Measurements from ENCODE around the gene WSB1.

Gene WSB1

DNA sequence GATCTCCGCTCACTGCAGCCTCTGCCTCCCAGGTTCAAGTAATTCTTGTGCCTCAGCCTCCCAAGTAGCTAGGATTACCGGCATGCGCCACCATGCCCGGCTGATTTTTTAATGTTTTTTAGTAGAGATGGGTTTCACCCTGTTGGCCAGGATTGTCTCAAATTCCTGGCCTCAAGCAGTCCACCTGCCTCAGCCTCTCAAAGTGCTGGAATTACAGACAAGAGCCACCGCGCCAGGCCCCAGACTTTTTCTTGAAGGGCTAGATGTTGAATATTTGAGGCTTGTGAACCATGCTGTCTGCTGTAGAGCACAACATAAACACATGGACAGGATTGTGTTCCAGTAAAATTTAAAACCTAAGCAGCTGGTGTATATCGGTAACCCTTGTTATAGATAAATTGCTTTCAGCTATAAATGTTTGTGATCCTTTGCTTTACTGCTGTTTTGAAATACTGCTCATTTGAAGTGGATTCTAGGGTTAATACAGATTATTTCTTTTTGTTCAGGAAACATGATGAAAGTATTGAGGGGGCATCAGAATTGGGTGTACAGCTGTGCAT, 12.4 kb downstream of the WSB1 start:
- H3K36me3 ChIP-seq (ENCODE audit: control insufficient read depth, low read length): peaks cover 90% of the 10 kb centered on the region
- no peak overlapping the region for H3K4me2 ChIP-seq (ENCODE audit: low read length)
- H3K9me3 ChIP-seq (ENCODE audit: control insufficient read depth, insufficient read depth, low read length): no peaks in the 10 kb centered on the region
- peaks cover 5% of the 10 kb centered on the region; the same call in 1 of the 2 replicates for H3F3A ChIP-seq (ENCODE audit: control insufficient read depth, insufficient read depth)
- H3K9me2 ChIP-seq (replicated peaks; ENCODE audit: control insufficient read depth, low read length): no peaks in the 10 kb centered on the region
- peaks cover 4% of the 10 kb centered on the region for H4K20me1 ChIP-seq (ENCODE audit: control insufficient read depth, insufficient read depth, low read depth, low read length)
- no peaks in the 10 kb centered on the region for H3K4me1 ChIP-seq (ENCODE audit: control insufficient read depth, low read length)
- H3K27me3 ChIP-seq (ENCODE audit: control insufficient read depth, low read length): no peaks in the 10 kb centered on the region
- no peak overlapping the region for H3K27ac ChIP-seq (ENCODE audit: low read depth, low read length)
- no peak for TF ChIP-seq EZH2phosphoT487 (IDR thresholded peaks at IDR 0.05; ENCODE audit: borderline replicate concordance, low read length)
- TF ChIP-seq, protein P1, sequence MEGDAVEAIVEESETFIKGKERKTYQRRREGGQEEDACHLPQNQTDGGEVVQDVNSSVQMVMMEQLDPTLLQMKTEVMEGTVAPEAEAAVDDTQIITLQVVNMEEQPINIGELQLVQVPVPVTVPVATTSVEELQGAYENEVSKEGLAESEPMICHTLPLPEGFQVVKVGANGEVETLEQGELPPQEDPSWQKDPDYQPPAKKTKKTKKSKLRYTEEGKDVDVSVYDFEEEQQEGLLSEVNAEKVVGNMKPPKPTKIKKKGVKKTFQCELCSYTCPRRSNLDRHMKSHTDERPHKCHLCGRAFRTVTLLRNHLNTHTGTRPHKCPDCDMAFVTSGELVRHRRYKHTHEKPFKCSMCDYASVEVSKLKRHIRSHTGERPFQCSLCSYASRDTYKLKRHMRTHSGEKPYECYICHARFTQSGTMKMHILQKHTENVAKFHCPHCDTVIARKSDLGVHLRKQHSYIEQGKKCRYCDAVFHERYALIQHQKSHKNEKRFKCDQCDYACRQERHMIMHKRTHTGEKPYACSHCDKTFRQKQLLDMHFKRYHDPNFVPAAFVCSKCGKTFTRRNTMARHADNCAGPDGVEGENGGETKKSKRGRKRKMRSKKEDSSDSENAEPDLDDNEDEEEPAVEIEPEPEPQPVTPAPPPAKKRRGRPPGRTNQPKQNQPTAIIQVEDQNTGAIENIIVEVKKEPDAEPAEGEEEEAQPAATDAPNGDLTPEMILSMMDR (IDR thresholded peaks at IDR 0.05; ENCODE audit: low read depth, low read length, poor library complexity, severe bottlenecking): no peak
- H3K4me3 ChIP-seq (ENCODE audit: low read length): no peak overlapping the region
- H3K79me2 ChIP-seq (ENCODE audit: control insufficient read depth, low read length): peaks cover 45% of the 10 kb centered on the region

- no peak overlapping the region for H3K4me2 ChIP-seq (ENCODE audit: low read length)
- H3F3A ChIP-seq (ENCODE audit: control insufficient read depth, insufficient read depth): no peaks in the 10 kb centered on the region; the same call in 1 of the 2 replicates
- no peaks in the 10 kb centered on the region for H3K27me3 ChIP-seq (ENCODE audit: control insufficient read depth, low read length)
- H3K4me1 ChIP-seq (ENCODE audit: control insufficient read depth, low read length): no peaks in the 10 kb centered on the region
- H3K4me3 ChIP-seq (ENCODE audit: low read length): no peak overlapping the region
- no peak overlapping the region for H3K27ac ChIP-seq (ENCODE audit: low read depth, low read length)
- TF ChIP-seq, protein P1 (IDR thresholded peaks at IDR 0.05; ENCODE audit: low read depth, low read length, poor library complexity, severe bottlenecking): no peak
- no peak for TF ChIP-seq EZH2phosphoT487 (IDR thresholded peaks at IDR 0.05; ENCODE audit: borderline replicate concordance, low read length)
- H3K79me2 ChIP-seq (ENCODE audit: control insufficient read depth, low read length): peaks cover 8% of the 10 kb centered on the region
- peaks cover 94% of the 10 kb centered on the region for H3K36me3 ChIP-seq (ENCODE audit: control insufficient read depth, low read length)
- H3K9me2 ChIP-seq (replicated peaks; ENCODE audit: control insufficient read depth, low read length): no peaks in the 10 kb centered on the region
- H4K20me1 ChIP-seq (ENCODE audit: control insufficient read depth, insufficient read depth, low read depth, low read length): no peaks in the 10 kb centered on the region
- no peaks in the 10 kb centered on the region for H3K9me3 ChIP-seq (ENCODE audit: control insufficient read depth, insufficient read depth, low read length)
These were observed 16.7 kb downstream of the WSB1 start for GRCh38 chr17:27310565-27311110.

DNA sequence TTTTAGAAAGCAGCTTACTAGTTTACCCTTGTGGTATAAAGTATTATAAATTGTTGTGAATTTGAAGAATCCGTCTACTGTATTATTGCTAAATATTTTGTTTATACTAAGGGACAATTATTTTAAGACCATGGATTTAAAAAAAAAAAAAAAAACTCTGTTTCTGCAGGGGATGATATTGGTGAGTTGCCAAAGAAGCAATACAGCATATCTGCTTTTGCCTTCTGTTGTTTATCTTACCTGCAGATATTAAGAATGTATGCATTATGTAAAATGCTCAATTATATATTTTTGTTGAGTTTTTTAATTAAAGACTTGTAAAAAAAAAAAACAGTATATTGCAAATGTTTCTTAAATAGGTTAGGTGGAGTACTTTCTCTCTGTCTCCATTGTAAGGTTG, 19.4 kb downstream of the WSB1 start:
- TF ChIP-seq EZH2phosphoT487 (IDR thresholded peaks at IDR 0.05; ENCODE audit: borderline replicate concordance, low read length): no peak
- TF ChIP-seq, protein P1 (IDR thresholded peaks at IDR 0.05; ENCODE audit: low read depth, low read length, poor library complexity, severe bottlenecking): no peak
- no peaks in the 10 kb centered on the region for H3K9me3 ChIP-seq (ENCODE audit: control insufficient read depth, insufficient read depth, low read length)
- H3K27ac ChIP-seq (ENCODE audit: low read depth, low read length): no peak overlapping the region
- H4K20me1 ChIP-seq (ENCODE audit: control insufficient read depth, insufficient read depth, low read depth, low read length): no peaks in the 10 kb centered on the region
- peaks cover 81% of the 10 kb centered on the region for H3K36me3 ChIP-seq (ENCODE audit: control insufficient read depth, low read length)
- no peaks in the 10 kb centered on the region for H3K79me2 ChIP-seq (ENCODE audit: control insufficient read depth, low read length)
- H3K4me1 ChIP-seq (ENCODE audit: control insufficient read depth, low read length): no peaks in the 10 kb centered on the region
- no peaks in the 10 kb centered on the region for H3K9me2 ChIP-seq (replicated peaks; ENCODE audit: control insufficient read depth, low read length)
- H3K4me2 ChIP-seq (ENCODE audit: low read length): no peak overlapping the region
- H3F3A ChIP-seq (ENCODE audit: control insufficient read depth, insufficient read depth): no peaks in the 10 kb centered on the region
- no peaks in the 10 kb centered on the region for H3K27me3 ChIP-seq (ENCODE audit: control insufficient read depth, low read length)
- H3K4me3 ChIP-seq (ENCODE audit: low read length): no peak overlapping the region

All from DOHH2 (cell line).